DMS 273 treated with DMSO at 0.1 percent for 48 hours (cell line): ENCODE results near the gene KIF1B.
"Not testable (repeated sequence)": the region's sequence is repeated elsewhere in the genome, so short reads cannot be mapped to it uniquely, and the experiment has no call there.

Experiments used
- DNase-seq: peaks from one replicate; lab custom pipeline; 2025; lab: John Stamatoyannopoulos, UW

KIF1B gene

GRCh38 chr1:10386761-10387676 lies 176.6 kb downstream of the KIF1B start:
- no peak for DNase-seq

GRCh38 chr1:10387677-10388386 lies 177.5 kb downstream of the KIF1B start:
- peak; percentile 27 for DNase-seq

- DNase-seq, result no peak
These were observed 178.0 kb downstream of the KIF1B start for GRCh38 chr1:10388387-10388715.

GRCh38 chr1:10389271-10389973 lies 179.1 kb downstream of the KIF1B start:
- no peak for DNase-seq

GRCh38 chr1:10396870-10397269 lies 186.5 kb downstream of the KIF1B start:
- DNase-seq, result no peak

GRCh38 chr1:10398278-10398733 lies 187.9 kb downstream of the KIF1B start:
- DNase-seq, result peak; percentile 49

GRCh38 chr1:10398734-10399443 lies 188.5 kb downstream of the KIF1B start, which contains the start of gene PGD:
TSS of gene PGD (plus strand) at chr1:10399064. CDS start at chr1:10399118, 54 bp downstream.
- peak; percentile 94 for DNase-seq

- no peak for DNase-seq
These were observed 189.1 kb downstream of the KIF1B start for GRCh38 chr1:10399444-10399941.

GRCh38 chr1:10400013-10400412 lies 189.6 kb downstream of the KIF1B start:
- DNase-seq, result no peak

GRCh38 chr1:10401281-10401680 lies 190.9 kb downstream of the KIF1B start:
- no peak for DNase-seq

GRCh38 chr1:10402729-10403274 lies 192.4 kb downstream of the KIF1B start:
- no peak for DNase-seq

- DNase-seq, result no peak
These were observed 196.8 kb downstream of the KIF1B start for GRCh38 chr1:10407201-10407600.

GRCh38 chr1:10415211-10415930 lies 205.0 kb downstream of the KIF1B start:
- DNase-seq, result no peak

GRCh38 chr1:10415967-10416366 lies 205.6 kb downstream of the KIF1B start:
- not testable (repeated sequence) for DNase-seq

- DNase-seq, result not testable (repeated sequence)
These were observed 208.4 kb downstream of the KIF1B start for GRCh38 chr1:10418741-10419140.

- DNase-seq, result no peak
These were observed 209.0 kb downstream of the KIF1B start for GRCh38 chr1:10419351-10419750.

- DNase-seq, result no peak
These were observed 211.3 kb downstream of the KIF1B start for GRCh38 chr1:10421637-10422036.

GRCh38 chr1:10424034-10424433 lies 213.7 kb downstream of the KIF1B start:
- no peak for DNase-seq

- DNase-seq, result no peak
These were observed 214.3 kb downstream of the KIF1B start for GRCh38 chr1:10424651-10425050.

- DNase-seq, result not testable (repeated sequence)
These were observed 215.6 kb downstream of the KIF1B start for GRCh38 chr1:10425826-10426534.
